ENCODE measurements around the gene TPRG1L.

The TPRG1L gene

DNA sequence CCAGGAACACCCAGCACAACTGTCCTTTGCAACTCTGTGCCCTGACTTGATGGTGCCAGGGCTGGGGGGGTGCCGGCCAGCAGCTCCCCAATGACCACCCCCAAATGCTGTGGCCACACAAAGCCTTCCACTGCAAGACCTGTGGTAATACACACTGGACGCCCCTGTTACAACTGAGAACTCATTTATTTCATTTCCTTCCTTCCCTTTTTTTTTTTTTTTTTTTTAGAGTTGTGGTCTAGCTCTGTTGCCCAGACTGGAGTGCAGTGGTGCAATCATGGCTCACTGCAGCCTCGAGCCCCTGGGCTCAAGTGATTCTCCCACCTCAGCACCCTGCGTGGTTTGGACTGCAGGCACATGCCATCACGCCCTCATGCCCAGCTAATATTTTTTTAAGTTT lies 52.7 kb downstream of the TPRG1L start:
- DNase-seq (ENCODE audit: low read depth in 2 of 2, low spot score in 1 of 2) = no peak

DNA sequence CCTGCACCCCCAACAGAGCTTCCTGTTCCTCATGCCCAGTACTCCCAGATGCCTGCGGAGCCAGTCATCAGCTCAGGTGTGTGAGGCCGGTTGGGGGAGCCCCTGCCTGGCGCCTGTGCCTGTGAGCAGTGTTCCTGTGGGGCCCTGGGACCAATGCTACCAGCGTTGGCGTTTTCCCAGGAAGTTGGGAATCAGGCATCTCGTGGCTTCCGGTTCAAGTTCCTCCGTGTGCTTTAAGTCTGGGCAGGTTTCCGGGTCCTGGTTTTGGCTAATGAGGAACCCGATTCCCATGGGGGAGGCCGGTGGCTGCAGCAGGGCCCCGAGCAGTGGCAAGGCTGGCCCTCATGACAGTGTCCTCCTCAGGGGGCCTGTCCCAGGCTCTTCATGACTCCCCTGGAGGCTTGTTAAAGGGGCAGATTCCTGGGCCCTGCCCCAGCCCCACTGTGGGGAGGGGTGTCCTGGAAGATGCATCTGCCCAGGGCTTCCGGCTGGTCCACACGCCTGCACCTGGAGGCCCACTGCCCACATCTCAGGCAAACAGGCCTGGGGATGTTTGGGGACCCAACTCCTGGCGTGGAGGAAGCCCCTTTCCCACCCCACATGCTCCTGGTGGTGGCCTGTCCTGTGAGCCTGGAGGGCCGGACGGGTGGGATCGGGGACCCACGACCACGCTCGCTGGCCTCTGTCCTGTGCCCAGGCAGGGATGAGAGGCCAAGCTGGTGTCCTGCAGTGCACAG lies 53.7 kb downstream of the TPRG1L start:
- DNase-seq (ENCODE audit: low read depth in 2 of 2, low spot score in 1 of 2) = no peak

DNA sequence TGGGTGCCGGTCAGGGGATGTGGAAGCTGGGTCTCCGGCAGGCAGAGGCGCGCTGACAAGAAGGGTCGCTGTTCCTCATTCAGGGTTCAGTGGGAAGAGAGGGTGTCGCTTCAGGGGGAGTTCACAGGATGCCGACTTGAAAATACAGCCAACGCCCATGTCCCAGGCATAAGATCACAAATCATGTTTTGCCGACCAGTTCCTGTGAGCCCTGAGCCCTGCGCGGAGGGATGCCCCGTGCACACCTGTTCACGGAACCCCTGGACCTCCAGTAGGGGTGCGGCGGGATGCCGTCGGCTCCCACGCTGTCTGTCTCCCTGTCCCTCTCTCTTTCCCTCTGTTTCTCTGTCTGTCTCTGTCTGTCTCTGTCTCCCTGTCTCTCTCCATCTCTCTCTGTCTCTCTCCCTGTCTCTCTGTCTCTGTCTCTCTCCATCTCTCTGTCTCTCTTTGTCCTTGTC lies 54.3 kb downstream of the TPRG1L start:
- DNase-seq (ENCODE audit: low read depth in 2 of 2, low spot score in 1 of 2) = no peak
